ENCODE data around the gene PRODH2. TPM values are rescaled to one million over a fixed set of nuclear protein-coding genes. Genes with fewer than 3 reads are reported as not detected.

The PRODH2 gene
- total and polyA plus RNA-seq, 2 of the 13 experiments (the other 11 are each of a cell fraction or from before 2014, with no cell fraction given): 86.7 to 118 TPM

DNA sequence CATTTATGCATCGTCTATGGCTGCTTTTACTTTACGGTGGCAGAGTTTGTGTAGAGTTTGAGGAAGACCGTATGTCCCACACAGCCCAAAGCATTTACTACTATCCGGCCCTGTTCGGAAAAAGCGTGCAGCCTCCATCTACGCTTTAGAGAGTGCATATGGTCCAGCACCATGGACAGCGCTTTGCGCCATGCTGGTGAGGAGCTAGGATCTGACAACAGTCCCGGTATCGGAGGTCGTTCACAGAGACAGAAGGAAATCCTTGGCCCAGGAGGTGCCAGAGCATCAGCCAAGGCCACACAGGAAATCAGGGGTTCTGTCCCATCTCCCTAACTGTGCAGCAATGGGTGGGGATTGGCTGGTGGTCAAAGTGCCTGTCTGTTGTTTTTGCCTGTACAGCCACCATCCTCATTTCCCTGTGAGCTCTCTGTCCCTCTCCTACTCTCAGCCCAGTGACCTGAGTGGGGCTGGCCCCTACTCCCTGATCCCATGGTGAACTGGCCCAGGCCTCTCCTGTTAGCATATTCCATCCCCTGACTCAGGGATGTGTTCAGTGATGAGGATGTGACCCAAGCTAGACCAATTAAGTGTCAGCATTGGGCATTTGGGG lies 16.2 kb upstream of the PRODH2 start (continued):
- TF ChIP-seq ARHGAP35 (CRISPR knock-in tag; IDR thresholded peaks at IDR 0.05; ENCODE audit: borderline replicate concordance): peak; percentile 93; the same call in 1 of the 2 replicates
- peak; percentile 71; the same call in 1 of the 2 replicates for TF ChIP-seq MLX (CRISPR knock-in tag; IDR thresholded peaks at IDR 0.05)
- peak; percentile 92 for TF ChIP-seq MEF2D (CRISPR knock-in tag; IDR thresholded peaks at IDR 0.05)
- TF ChIP-seq ZNF644 (CRISPR knock-in tag; IDR thresholded peaks at IDR 0.05; ENCODE audit: low read depth): peak; percentile 84
- TF ChIP-seq RARG (CRISPR knock-in tag; IDR thresholded peaks at IDR 0.05; ENCODE audit: low read depth): no peak
- TF ChIP-seq, protein P1, sequence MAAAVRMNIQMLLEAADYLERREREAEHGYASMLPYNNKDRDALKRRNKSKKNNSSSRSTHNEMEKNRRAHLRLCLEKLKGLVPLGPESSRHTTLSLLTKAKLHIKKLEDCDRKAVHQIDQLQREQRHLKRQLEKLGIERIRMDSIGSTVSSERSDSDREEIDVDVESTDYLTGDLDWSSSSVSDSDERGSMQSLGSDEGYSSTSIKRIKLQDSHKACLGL (CRISPR knock-in tag; IDR thresholded peaks at IDR 0.05): peak; percentile 92
- TF ChIP-seq ZNF614 (CRISPR knock-in tag; IDR thresholded peaks at IDR 0.05; ENCODE audit: borderline replicate concordance): peak; percentile 94; the same call in 1 of the 2 replicates
- TF ChIP-seq ZSCAN29 (CRISPR knock-in tag; conservative IDR thresholded peaks at IDR 0.05): no peak
- TF ChIP-seq ZNF713 (CRISPR knock-in tag; IDR thresholded peaks at IDR 0.05): no peak
- no peak for TF ChIP-seq HIVEP1 (CRISPR knock-in tag; IDR thresholded peaks at IDR 0.05)
- TF ChIP-seq PRDM10 (CRISPR knock-in tag; IDR thresholded peaks at IDR 0.05; ENCODE audit: low read depth): peak; percentile 79; the same call in 1 of the 2 replicates
- TF ChIP-seq ZNF646 (CRISPR knock-in tag; IDR thresholded peaks at IDR 0.05): no peak
- peak; percentile 94 for TF ChIP-seq TFE3 (CRISPR knock-in tag; IDR thresholded peaks at IDR 0.05)
- TF ChIP-seq ZNF136 (CRISPR knock-in tag; IDR thresholded peaks at IDR 0.05; ENCODE audit: low read depth): peak; percentile 57; the same call in 1 of the 2 replicates
- peak; percentile 86; the same call in 1 of the 2 replicates for TF ChIP-seq SPEN (CRISPR knock-in tag; IDR thresholded peaks at IDR 0.05; ENCODE audit: low read depth)
- peak; percentile 39; the same call in 1 of the 2 replicates for TF ChIP-seq ZNF121 (CRISPR knock-in tag; IDR thresholded peaks at IDR 0.05)
